Right lobe of liver (tissue), 6 donors: ENCODE results near the gene STMP1. TPM values are rescaled to one million over a fixed set of nuclear protein-coding genes. Genes with fewer than 3 reads are reported as not detected.

Experiments
- ATAC-seq, 4 donors: fragments of 200-7000 bp; cut with Tn5 transposase; one replicate each; pipeline ENCODE4 v1.9.1; 2020; ENCODE audit warnings: mild to moderate bottlenecking in 4 of 4, moderate library complexity in 4 of 4
- DNase-seq, 3 donors: peaks; one replicate each; pipeline ENCODE4 v3.0.0-alpha.2; 2020
- H3K27ac ChIP-seq, 3 donors: fragments of 200-600 bp; one replicate each; pipeline ENCODE4 v1.8.0; 2022
- H3K27me3 ChIP-seq, 2 donors: fragments of 200-600 bp; one replicate each; pipeline ENCODE4 v1.8.0; 2022
- H3K36me3 ChIP-seq, 4 donors: fragments of 200-600 bp; sonication (generic) in 1 of 4; one replicate each; pipeline versions ENCODE4 v1.5.1 to v1.8.0; 2017 to 2022; ENCODE audit warnings: control low read depth in 1 of 4
- H3K4me1 ChIP-seq, 4 donors: fragments of 200-600 bp; sonication (generic) in 1 of 4; one replicate each; pipeline versions ENCODE4 v1.5.1 to v1.8.0; 2017 to 2022; ENCODE audit warnings: control low read depth in 1 of 4
- H3K4me3 ChIP-seq, 3 donors: fragments of 200-600 bp; one replicate each; pipeline ENCODE4 v1.8.0; 2022
- H3K9me3 ChIP-seq, 4 donors: fragments of 200-600 bp; sonication (generic) in 1 of 4; one replicate each; pipeline versions ENCODE4 v1.5.1 to v1.8.0; 2017 to 2022; ENCODE audit warnings: control low read depth in 1 of 4
- CTCF ChIP-seq, 4 donors: fragments of 200-600 bp in 3 of 4; fragments of 450-650 bp in 1 of 4; IDR thresholded peaks; one replicate each; pipeline versions ENCODE4 v1.5.1 to v1.8.0; 2016 to 2022; ENCODE audit warnings: antibody characterized with exemption in 4 of 4, mild to moderate bottlenecking in 2 of 4
- POLR2A ChIP-seq: fragments of 450-650 bp; IDR thresholded peaks from one replicate; pipeline ENCODE4 v1.6.1; 2017; ENCODE audit warnings: antibody characterized with exemption, mild to moderate bottlenecking
- WGBS: methylation state at CpG from one replicate; pipeline ENCODE4 v1.1.6; 2018; ENCODE audit warnings: low coverage, low lambda C conversion rate; ENCODE audit not compliant: insufficient coverage; ENCODE audit errors: missing lambda C conversion rate; 5-methylcytosine and 5-hydroxymethylcytosine counted together
- intact Hi-C, 2 donors: fragments of 100-400 bp; cut with DNase I; formaldehyde crosslinking; loops; one replicate each; pipeline versions ENCODE4 v1.11.2 to v1.14.1; 2022
- total RNA-seq, 6 experiments: library from RNA; depleted of rRNA in 2 of 6; stranded (reverse); fragments of >200 nt in 2 of 6; fragmentation: NEBNext Ultra II Directional in 3 of 6; extraction: Animal tissue kit (Norgen Biotek cat#: 25700) in 3 of 6; gene quantifications; one replicate each; pipeline versions ENCODE4 v1.1.0 to v1.2.4, GENCODE V29; 2016 to 2023
- donor health status: DM: no; HTN: yes; CAD: no.
- donor health status: DM: no; HTN: no; CAD: no.
- donor health status: DM: no; HTN: no; CAD: no.
- donor health status: DM: no; HTN: yes; CAD: no.
- donor health status: DM: no; HTN: yes; CAD: no.

STMP1 gene
- total RNA-seq, 6 experiments from 2014 or later = 8.8 to 20.6 (median 14.6) TPM

GRCh38 chr7:135650831-135651573 lies 11.3 kb upstream of the STMP1 start:
- ATAC-seq (peak; percentile 67 to 91 (median 82)), DNase-seq (no peak)
- Histone ChIP-seq H3K27me3 (no peaks in the 10 kb centered on the region), H3K4me1 (no peaks in the 10 kb centered on the region), H3K36me3 (peaks cover 0 to 5% (median 1%) of the 10 kb centered on the region in 4 donors), H3K4me3 (no peak overlapping the region), H3K27ac (no peak overlapping the region), H3K9me3 (no peaks in the 10 kb centered on the region)
- intact Hi-C loops = no loop called here
- WGBS = 63% methylated on average over 10 of the region's 15 CpGs
- TF ChIP-seq POLR2A (no peak), CTCF (IDR thresholded peaks at IDR 0.05) (no peak)

GRCh38 chr7:135653340-135654080 lies 8.8 kb upstream of the STMP1 start:
- TF ChIP-seq POLR2A = no peak
- no peak for TF ChIP-seq CTCF (IDR thresholded peaks at IDR 0.05)
- 82% methylated on average over 11 of the region's 12 CpGs for WGBS
- Histone ChIP-seq H3K4me1 (no peaks in the 10 kb centered on the region), H3K27ac (no peak overlapping the region), H3K36me3 (peaks cover 0 to 5% (median 0%) of the 10 kb centered on the region in 4 donors), H3K27me3 (no peaks in the 10 kb centered on the region), H3K9me3 (no peaks in the 10 kb centered on the region), H3K4me3 (no peak overlapping the region)
- intact Hi-C loops = no loop called here
- ATAC-seq (no peak), DNase-seq (no peak)

- intact Hi-C loops = no loop called here
- no peaks in the 10 kb centered on the region for H3K27me3 ChIP-seq
- no peaks in the 10 kb centered on the region for H3K9me3 ChIP-seq
- TF ChIP-seq CTCF (IDR thresholded peaks at IDR 0.05) (no peak), POLR2A (no peak)
- ATAC-seq = no peak
- DNase-seq = no peak
- no peaks in the 10 kb centered on the region for H3K36me3 ChIP-seq
- H3K4me3 ChIP-seq = no peak overlapping the region
- H3K27ac ChIP-seq = no peak overlapping the region
- WGBS = 81% methylated on average over 2 of the region's 5 CpGs
- peaks cover 0 to 9% (median 0%) of the 10 kb centered on the region in 4 donors for H3K4me1 ChIP-seq
Measured at GRCh38 chr7:135658564-135658963, 3.8 kb upstream of the STMP1 start.

- 71% methylated on average over 9 of the region's 9 CpGs for WGBS
- TF ChIP-seq POLR2A (no peak), CTCF (IDR thresholded peaks at IDR 0.05) (no peak)
- Histone ChIP-seq H3K36me3 (no peaks in the 10 kb centered on the region), H3K27ac (no peak overlapping the region), H3K4me3 (no peak overlapping the region), H3K9me3 (no peaks in the 10 kb centered on the region), H3K27me3 (no peaks in the 10 kb centered on the region), H3K4me1 (peaks cover 0 to 11% (median 0%) of the 10 kb centered on the region in 4 donors)
- no peak for DNase-seq
- ATAC-seq = no peak
- intact Hi-C loops = no loop called here
Measured at GRCh38 chr7:135659159-135659846, 3.0 kb upstream of the STMP1 start.
